ENCODE measurements around the gene NDUFV3.
"Not testable (repeated sequence)": the region's sequence is repeated elsewhere in the genome, so short reads cannot be mapped to it uniquely, and the experiment has no call there.

Gene NDUFV3

GRCh38 chr21:42863504-42863870 lies 29.6 kb upstream of the NDUFV3 start:
- no peak for TF ChIP-seq CTCF (IDR thresholded peaks at IDR 0.05; ENCODE audit: low read depth, low read length, missing control alignments)
- no peak overlapping the region for H3K4me3 ChIP-seq (ENCODE audit: low read depth, low read length)
- DNase-seq (ENCODE audit: low read depth): no peak
- in situ Hi-C loops (cut with HindIII; ENCODE audit: low sequenced_read_pairs): no loop called here

GRCh38 chr21:42864286-42864685 lies 28.8 kb upstream of the NDUFV3 start:
- no peak for DNase-seq (ENCODE audit: low read depth)
- no peak for TF ChIP-seq CTCF (IDR thresholded peaks at IDR 0.05; ENCODE audit: low read depth, low read length, missing control alignments)
- in situ Hi-C loops (cut with HindIII; ENCODE audit: low sequenced_read_pairs): no loop called here
- no peak overlapping the region for H3K4me3 ChIP-seq (ENCODE audit: low read depth, low read length)

- TF ChIP-seq CTCF (IDR thresholded peaks at IDR 0.05; ENCODE audit: low read depth, low read length, missing control alignments): no peak
- in situ Hi-C loops (cut with HindIII; ENCODE audit: low sequenced_read_pairs): no loop called here
- H3K4me3 ChIP-seq (ENCODE audit: low read depth, low read length): no peak overlapping the region
- no peak for DNase-seq (ENCODE audit: low read depth)
Measured at GRCh38 chr21:42864815-42865775, 28.0 kb upstream of the NDUFV3 start.

GRCh38 chr21:42865776-42866160 lies 27.3 kb upstream of the NDUFV3 start:
- no peak for TF ChIP-seq CTCF (IDR thresholded peaks at IDR 0.05; ENCODE audit: low read depth, low read length, missing control alignments)
- H3K4me3 ChIP-seq (ENCODE audit: low read depth, low read length): no peak overlapping the region
- no peak for DNase-seq (ENCODE audit: low read depth)
- in situ Hi-C loops (cut with HindIII; ENCODE audit: low sequenced_read_pairs): no loop called here

GRCh38 chr21:42868196-42868595 lies 24.9 kb upstream of the NDUFV3 start:
- H3K4me3 ChIP-seq (ENCODE audit: low read depth, low read length): no peak overlapping the region
- TF ChIP-seq CTCF (IDR thresholded peaks at IDR 0.05; ENCODE audit: low read depth, low read length, missing control alignments): no peak
- no peak for DNase-seq (ENCODE audit: low read depth)
- in situ Hi-C loops (cut with HindIII; ENCODE audit: low sequenced_read_pairs): no loop called here

- H3K4me3 ChIP-seq (ENCODE audit: low read depth, low read length): no peak overlapping the region
- no peak for TF ChIP-seq CTCF (IDR thresholded peaks at IDR 0.05; ENCODE audit: low read depth, low read length, missing control alignments)
- DNase-seq (ENCODE audit: low read depth): no peak
- in situ Hi-C loops (cut with HindIII; ENCODE audit: low sequenced_read_pairs): no loop called here
Measured at GRCh38 chr21:42873096-42873495, 20.0 kb upstream of the NDUFV3 start.

- DNase-seq (ENCODE audit: low read depth); in situ Hi-C loops (cut with HindIII; ENCODE audit: low sequenced_read_pairs); H3K4me3 ChIP-seq (ENCODE audit: low read depth, low read length): not testable (repeated sequence)
Measured at GRCh38 chr21:42875811-42876210, 17.3 kb upstream of the NDUFV3 start.

Data from astrocyte of the cerebellum (primary cell).